HG02759 (cell line): ENCODE results near the gene ST6GAL1.
A peak's percentile ranks its signal among the peaks of the same experiment; 100 is the strongest.
"Not testable (repeated sequence)": the region's sequence is repeated elsewhere in the genome, so short reads cannot be mapped to it uniquely, and the experiment has no call there.

Source experiments
- ATAC-seq: cut with Tn5 transposase; IDR thresholded peaks from one replicate; pipeline ENCODE4 v1.9.1; 2021; ENCODE audit warnings: mild to moderate bottlenecking, moderate library complexity; ENCODE audit not compliant: unreplicated experiment

ST6GAL1 gene

GRCh38 chr3:186966406-186966805, 36.1 kb downstream of the ST6GAL1 start:
- ATAC-seq: no peak

- not testable (repeated sequence) for ATAC-seq
These were observed 36.9 kb downstream of the ST6GAL1 start for GRCh38 chr3:186967236-186967635.

- no peak for ATAC-seq
These were observed 37.4 kb downstream of the ST6GAL1 start for GRCh38 chr3:186967686-186968085.

GRCh38 chr3:186969607-186970006, 39.3 kb downstream of the ST6GAL1 start:
- ATAC-seq: no peak

- ATAC-seq: not testable (repeated sequence)
These were observed 40.8 kb downstream of the ST6GAL1 start for GRCh38 chr3:186971106-186971505.

- ATAC-seq: no peak
These were observed 41.3 kb downstream of the ST6GAL1 start for GRCh38 chr3:186971578-186971977.

GRCh38 chr3:186973702-186974101, 43.4 kb downstream of the ST6GAL1 start:
- ATAC-seq: no peak

GRCh38 chr3:186974824-186975313, 44.5 kb downstream of the ST6GAL1 start:
- no peak for ATAC-seq

GRCh38 chr3:186975726-186976125, 45.4 kb downstream of the ST6GAL1 start:
- no peak for ATAC-seq

GRCh38 chr3:186976837-186977750, 46.8 kb downstream of the ST6GAL1 start:
- ATAC-seq: no peak

- ATAC-seq: no peak
These were observed 48.4 kb downstream of the ST6GAL1 start for GRCh38 chr3:186978712-186979111.

- ATAC-seq: no peak
These were observed 49.5 kb downstream of the ST6GAL1 start for GRCh38 chr3:186979852-186980251.

GRCh38 chr3:186980989-186981388, 50.7 kb downstream of the ST6GAL1 start:
- ATAC-seq: no peak

- ATAC-seq: no peak
These were observed 53.3 kb downstream of the ST6GAL1 start for GRCh38 chr3:186983659-186984058.

- ATAC-seq: no peak
These were observed 53.7 kb downstream of the ST6GAL1 start for GRCh38 chr3:186984064-186984463.

- peak; percentile 44 for ATAC-seq
These were observed 55.5 kb downstream of the ST6GAL1 start for GRCh38 chr3:186985661-186986364.

- no peak for ATAC-seq
These were observed 56.1 kb downstream of the ST6GAL1 start for GRCh38 chr3:186986406-186986805.

GRCh38 chr3:186986816-186987215, 56.5 kb downstream of the ST6GAL1 start:
- ATAC-seq: no peak

- peak; percentile 79 for ATAC-seq
These were observed 58.5 kb downstream of the ST6GAL1 start for GRCh38 chr3:186988806-186989205.

GRCh38 chr3:186989429-186989828, 59.1 kb downstream of the ST6GAL1 start:
- no peak for ATAC-seq

GRCh38 chr3:186990277-186990676, 60.0 kb downstream of the ST6GAL1 start:
- ATAC-seq: no peak

- ATAC-seq: no peak
These were observed 60.6 kb downstream of the ST6GAL1 start for GRCh38 chr3:186990878-186991308.
